Measurements from ENCODE around the gene CLTCL1.

Gene CLTCL1

DNA sequence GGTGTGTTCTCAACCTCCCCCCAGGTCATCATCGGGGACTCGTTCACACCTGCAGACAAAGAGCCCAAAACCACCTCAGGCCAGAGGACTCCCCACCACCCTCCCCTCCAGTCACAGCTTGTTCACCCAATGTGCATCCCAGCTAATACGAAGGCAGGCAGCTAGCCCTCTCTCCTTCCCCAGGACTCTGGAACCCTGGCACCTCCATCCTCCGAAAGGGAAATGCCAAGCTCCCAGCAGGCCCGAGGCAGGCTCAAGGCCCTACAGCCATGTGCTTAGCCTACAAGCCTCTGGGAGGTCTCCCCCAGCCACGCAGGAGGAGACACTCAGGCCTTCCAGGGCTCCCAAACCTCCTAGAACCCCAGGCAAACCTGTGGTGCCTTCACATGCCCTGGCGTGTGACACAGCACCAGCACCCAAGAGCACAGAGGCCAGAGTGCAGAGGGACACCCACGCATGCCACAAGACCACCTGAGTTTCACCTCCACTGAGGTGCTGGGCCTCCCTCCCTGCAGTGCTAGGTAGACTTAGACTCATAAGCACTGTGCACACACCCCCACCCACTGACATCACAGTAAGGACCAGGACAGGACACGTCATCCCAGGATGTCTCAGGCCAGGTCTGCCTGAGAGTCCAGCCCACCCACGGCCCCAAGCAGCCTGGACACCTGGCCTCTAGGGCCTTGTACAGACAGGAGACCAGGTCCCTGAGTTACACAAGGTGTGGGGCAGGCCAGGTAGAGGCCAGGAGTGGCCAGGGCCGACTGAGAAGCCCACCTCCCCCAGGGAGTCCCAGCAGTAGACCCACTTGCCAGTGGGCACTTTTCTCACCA is 153.9 kb downstream of the CLTCL1 start:
- Mint-ChIP-seq H3K4me3 (no peak overlapping the region), H3K4me1 (peaks cover 12% of the 10 kb centered on the region), H3K9me3 (no peaks in the 10 kb centered on the region), H3K27me3 (no peaks in the 10 kb centered on the region), H3K27ac (peak overlapping the region in 1 of 2 donors; percentile 42)
- ATAC-seq (no peak), DNase-seq (no peak)

GRCh38 chr22:19136915-19137314 is 154.6 kb downstream of the CLTCL1 start:
- Mint-ChIP-seq H3K9me3 (no peaks in the 10 kb centered on the region), H3K27me3 (no peaks in the 10 kb centered on the region), H3K4me1 (peaks cover 12% of the 10 kb centered on the region), H3K4me3 (no peak overlapping the region), H3K27ac (peak overlapping the region in 1 of 2 donors; percentile 4)
- ATAC-seq (no peak), DNase-seq (no peak)

GRCh38 chr22:19134874-19135273 is 156.6 kb downstream of the CLTCL1 start:
- Mint-ChIP-seq H3K27ac (peak overlapping the region; percentile 3 to 79), H3K9me3 (no peaks in the 10 kb centered on the region), H3K27me3 (no peaks in the 10 kb centered on the region), H3K4me1 (peaks cover 6% of the 10 kb centered on the region), H3K4me3 (no peak overlapping the region)
- ATAC-seq (no peak), DNase-seq (no peak)

- Mint-ChIP-seq H3K4me3 (no peak overlapping the region), H3K27me3 (no peaks in the 10 kb centered on the region), H3K9me3 (no peaks in the 10 kb centered on the region), H3K4me1 (peaks cover 6% of the 10 kb centered on the region), H3K27ac (no peak overlapping the region)
- ATAC-seq (peak; percentile 19), DNase-seq (no peak)
Measured at GRCh38 chr22:19134176-19134831, 157.2 kb downstream of the CLTCL1 start.

- H3K27me3 Mint-ChIP-seq = no peaks in the 10 kb centered on the region
- no peaks in the 10 kb centered on the region for H3K9me3 Mint-ChIP-seq
- DNase-seq (no peak), ATAC-seq (no peak)
- peak overlapping the region in 1 of 2 donors; percentile 96 for H3K27ac Mint-ChIP-seq
- H3K4me1 Mint-ChIP-seq = peaks cover 6% of the 10 kb centered on the region
- H3K4me3 Mint-ChIP-seq = no peak overlapping the region
Measured at GRCh38 chr22:19133561-19133960, 158.0 kb downstream of the CLTCL1 start.

- H3K27me3 Mint-ChIP-seq = no peaks in the 10 kb centered on the region
- no peak overlapping the region for H3K4me3 Mint-ChIP-seq
- H3K9me3 Mint-ChIP-seq = no peaks in the 10 kb centered on the region
- DNase-seq (no peak), ATAC-seq (no peak)
- H3K27ac Mint-ChIP-seq = peak overlapping the region; percentile 36 to 96
- H3K4me1 Mint-ChIP-seq = peaks cover 6% of the 10 kb centered on the region
Measured at GRCh38 chr22:19132693-19133400, 158.7 kb downstream of the CLTCL1 start.

DNA sequence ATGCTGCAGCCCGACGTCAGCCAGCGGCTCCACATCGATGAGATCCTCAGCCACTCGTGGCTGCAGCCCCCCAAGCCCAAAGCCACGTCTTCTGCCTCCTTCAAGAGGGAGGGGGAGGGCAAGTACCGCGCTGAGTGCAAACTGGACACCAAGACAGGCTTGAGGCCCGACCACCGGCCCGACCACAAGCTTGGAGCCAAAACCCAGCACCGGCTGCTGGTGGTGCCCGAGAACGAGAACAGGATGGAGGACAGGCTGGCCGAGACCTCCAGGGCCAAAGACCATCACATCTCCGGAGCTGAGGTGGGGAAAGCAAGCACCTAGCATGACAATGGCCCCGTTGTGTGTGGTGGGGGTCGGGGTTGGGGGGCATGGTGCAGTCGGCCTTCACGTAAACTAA is 159.4 kb downstream of the CLTCL1 start:
- DNase-seq = no peak
- Mint-ChIP-seq H3K4me1 (peaks cover 6% of the 10 kb centered on the region), H3K9me3 (no peaks in the 10 kb centered on the region), H3K27me3 (no peaks in the 10 kb centered on the region), H3K27ac (no peak overlapping the region), H3K4me3 (no peak overlapping the region)
- ATAC-seq = no peak

GRCh38 chr22:19131685-19132015 is 159.9 kb downstream of the CLTCL1 start:
- H3K27ac Mint-ChIP-seq = no peak overlapping the region
- H3K4me1 Mint-ChIP-seq = peaks cover 2% of the 10 kb centered on the region
- H3K27me3 Mint-ChIP-seq = no peaks in the 10 kb centered on the region
- no peak overlapping the region for H3K4me3 Mint-ChIP-seq
- DNase-seq (no peak), ATAC-seq (no peak)
- H3K9me3 Mint-ChIP-seq = no peaks in the 10 kb centered on the region

DNA sequence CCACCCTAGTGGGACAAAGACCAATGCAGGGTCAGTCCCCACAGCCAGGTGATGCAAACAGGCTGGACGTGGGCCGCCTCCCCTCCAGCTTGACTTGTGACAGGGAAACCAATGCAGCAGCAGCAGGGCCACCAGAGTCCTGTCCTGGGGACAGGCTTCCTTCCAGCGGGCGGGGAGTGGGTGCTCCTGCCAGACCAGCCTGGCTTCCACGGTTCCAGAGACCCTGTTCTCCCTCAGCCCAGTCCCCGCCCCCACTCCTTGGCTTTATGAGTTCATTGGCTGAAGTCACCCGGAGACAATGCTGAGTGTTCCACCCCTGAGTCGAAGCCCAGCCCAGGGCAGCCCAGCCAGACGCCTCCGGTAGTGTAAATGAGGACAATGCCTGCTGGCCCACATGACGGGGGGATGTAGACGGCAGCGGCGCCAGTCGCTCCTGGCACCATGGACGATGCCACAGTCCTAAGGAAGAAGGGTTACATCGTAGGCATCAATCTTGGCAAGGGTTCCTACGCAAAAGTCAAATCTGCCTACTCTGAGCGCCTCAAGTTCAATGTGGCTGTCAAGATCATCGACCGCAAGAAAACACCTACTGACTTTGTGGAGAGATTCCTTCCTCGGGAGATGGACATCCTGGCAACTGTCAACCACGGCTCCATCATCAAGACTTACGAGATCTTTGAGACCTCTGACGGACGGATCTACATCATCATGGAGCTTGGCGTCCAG is 160.4 kb downstream of the CLTCL1 start, which contains the start of gene TSSK2:
TSSK2 (plus strand) TSS at position 350 of the 726 bp plus-strand sequence; CDS start at position 442, 92 bp downstream.
- DNase-seq = no peak
- Mint-ChIP-seq H3K27ac (no peak within 1 kb of the TSS), H3K9me3 (no peaks in the 10 kb centered on the region), H3K4me3 (no peak within 1 kb of the TSS), H3K27me3 (no peaks in the 10 kb centered on the region), H3K4me1 (no peaks in the 10 kb centered on the region)
- no peak for ATAC-seq

DNA sequence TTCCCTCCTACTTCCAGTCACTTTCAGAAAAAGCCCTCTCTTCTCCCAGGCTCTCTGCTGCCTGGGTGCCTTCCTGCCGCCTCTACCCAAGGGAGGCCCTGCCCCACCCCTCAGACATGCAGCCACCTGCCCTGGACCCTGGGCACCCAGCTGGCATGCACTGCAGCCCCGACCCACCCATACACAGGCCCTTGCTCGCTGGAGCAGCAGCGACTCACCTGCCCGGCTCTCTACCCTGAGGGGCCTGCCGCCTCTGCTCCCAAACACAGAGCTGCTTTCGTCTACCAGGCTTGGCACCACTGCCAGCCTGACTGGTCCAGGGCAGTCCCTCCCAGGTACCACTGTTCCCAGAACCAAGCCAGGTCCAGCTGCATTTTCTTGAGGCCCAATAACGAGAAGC is 161.6 kb downstream of the CLTCL1 start:
- Mint-ChIP-seq H3K27me3 (no peaks in the 10 kb centered on the region), H3K4me1 (no peaks in the 10 kb centered on the region), H3K9me3 (no peaks in the 10 kb centered on the region), H3K27ac (no peak overlapping the region), H3K4me3 (no peak overlapping the region)
- no peak for ATAC-seq
- DNase-seq = no peak
